Dedifferentiated amniotic fluid mesenchymal stem cell (primary cell): Measurements from ENCODE around the gene CYBC1.

ENCODE experiments used
- DNase-seq: peaks from one replicate; pipeline ENCODE4 v3.0.0-alpha.2; 2016; ENCODE audit errors: extremely low spot score

Gene CYBC1

GRCh38 chr17:82447876-82448275 is 2.7 kb downstream of the CYBC1 start:
- DNase-seq: no peak

GRCh38 chr17:82446649-82447048 is 3.9 kb downstream of the CYBC1 start:
- no peak for DNase-seq

- DNase-seq: no peak
Observed at GRCh38 chr17:82446124-82446523, 4.4 kb downstream of the CYBC1 start.

GRCh38 chr17:82445542-82445941 is 5.0 kb downstream of the CYBC1 start:
- DNase-seq: no peak

- DNase-seq: no peak
Observed at GRCh38 chr17:82444941-82445521, 5.5 kb downstream of the CYBC1 start.

- DNase-seq: no peak
Observed at GRCh38 chr17:82444284-82444893, 6.2 kb downstream of the CYBC1 start.

GRCh38 chr17:82443465-82444283 is 6.9 kb downstream of the CYBC1 start:
- no peak for DNase-seq

GRCh38 chr17:82442643-82443464 is 7.7 kb downstream of the CYBC1 start:
- no peak for DNase-seq

- DNase-seq: no peak
Observed at GRCh38 chr17:82441691-82442487, 8.7 kb downstream of the CYBC1 start.

GRCh38 chr17:82440991-82441627 is 9.4 kb downstream of the CYBC1 start:
- DNase-seq: no peak

- no peak for DNase-seq
Observed at GRCh38 chr17:82440469-82440981, 10.0 kb downstream of the CYBC1 start.

- DNase-seq: no peak
Observed at GRCh38 chr17:82439829-82440365, 10.7 kb downstream of the CYBC1 start.

GRCh38 chr17:82439194-82439828 is 11.2 kb downstream of the CYBC1 start:
- DNase-seq: no peak

- DNase-seq: no peak
Observed at GRCh38 chr17:82438401-82439193, 12.0 kb downstream of the CYBC1 start.

- no peak for DNase-seq
Observed at GRCh38 chr17:82437325-82437668, 13.3 kb downstream of the CYBC1 start.

GRCh38 chr17:82436601-82437324 is 13.8 kb downstream of the CYBC1 start:
- DNase-seq: no peak

- no peak for DNase-seq
Observed at GRCh38 chr17:82435601-82436583, 14.7 kb downstream of the CYBC1 start.
